ENCODE results near the gene ADAD2.

- TF ChIP-seq CTCF (tag by site-specific recombination; IDR thresholded peaks at IDR 0.05) (no peak), ZNF184 (tag by site-specific recombination; IDR thresholded peaks at IDR 0.05) (no peak), ZNF121 (tag by site-specific recombination; IDR thresholded peaks at IDR 0.05) (no peak), KLF8 (tag by site-specific recombination; IDR thresholded peaks at IDR 0.05) (no peak), ZIC2 (tag by site-specific recombination; IDR thresholded peaks at IDR 0.05) (no peak), ZNF776 (tag by site-specific recombination; IDR thresholded peaks at IDR 0.05; ENCODE audit: borderline replicate concordance) (no peak), SCRT1 (tag by site-specific recombination; IDR thresholded peaks at IDR 0.05; ENCODE audit: borderline replicate concordance) (no peak)
Measured at GRCh38 chr16:84196727-84197394, 5.9 kb downstream of the ADAD2 start.

All from HEK293 (cell line).